B cell (primary cell): Measurements from ENCODE around the gene CELA2A.

ENCODE experiments used
- EZH2 ChIP-seq: IDR thresholded peaks from 2 replicates; pipeline ENCODE4 v1.6.1; 2012; ENCODE audit warnings: borderline replicate concordance, low read depth, mild to moderate bottlenecking, moderate library complexity, low read length; ENCODE audit not compliant: insufficient read depth, poor library complexity, severe bottlenecking
- TF ChIP-seq, protein P1 (sequence below): fragments of 200-600 bp; IDR thresholded peaks from one replicate; pipeline ENCODE4 v1.8.0; 2022; ENCODE audit warnings: antibody characterized with exemption, mild to moderate bottlenecking

DNA sequence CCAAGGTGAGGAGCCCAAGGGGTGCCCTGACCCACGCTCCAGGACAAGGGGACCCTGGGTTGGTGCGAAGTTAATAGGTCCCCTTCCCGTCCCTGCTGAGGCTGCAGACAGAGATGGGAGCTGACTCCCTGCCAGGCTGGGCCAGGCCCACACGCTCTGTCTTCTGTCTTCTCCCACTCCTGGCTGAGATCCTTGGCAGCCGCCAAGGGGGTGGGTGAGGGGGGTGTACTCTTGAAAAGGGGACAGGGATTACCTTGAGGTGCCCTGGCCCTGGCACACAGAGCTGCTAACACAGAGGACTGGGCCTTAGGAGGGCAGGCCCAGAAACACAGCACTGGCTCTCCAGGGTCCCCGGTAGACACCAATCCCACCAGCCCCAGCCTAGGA, 29.3 kb upstream of the CELA2A start:
- TF ChIP-seq, protein P1, sequence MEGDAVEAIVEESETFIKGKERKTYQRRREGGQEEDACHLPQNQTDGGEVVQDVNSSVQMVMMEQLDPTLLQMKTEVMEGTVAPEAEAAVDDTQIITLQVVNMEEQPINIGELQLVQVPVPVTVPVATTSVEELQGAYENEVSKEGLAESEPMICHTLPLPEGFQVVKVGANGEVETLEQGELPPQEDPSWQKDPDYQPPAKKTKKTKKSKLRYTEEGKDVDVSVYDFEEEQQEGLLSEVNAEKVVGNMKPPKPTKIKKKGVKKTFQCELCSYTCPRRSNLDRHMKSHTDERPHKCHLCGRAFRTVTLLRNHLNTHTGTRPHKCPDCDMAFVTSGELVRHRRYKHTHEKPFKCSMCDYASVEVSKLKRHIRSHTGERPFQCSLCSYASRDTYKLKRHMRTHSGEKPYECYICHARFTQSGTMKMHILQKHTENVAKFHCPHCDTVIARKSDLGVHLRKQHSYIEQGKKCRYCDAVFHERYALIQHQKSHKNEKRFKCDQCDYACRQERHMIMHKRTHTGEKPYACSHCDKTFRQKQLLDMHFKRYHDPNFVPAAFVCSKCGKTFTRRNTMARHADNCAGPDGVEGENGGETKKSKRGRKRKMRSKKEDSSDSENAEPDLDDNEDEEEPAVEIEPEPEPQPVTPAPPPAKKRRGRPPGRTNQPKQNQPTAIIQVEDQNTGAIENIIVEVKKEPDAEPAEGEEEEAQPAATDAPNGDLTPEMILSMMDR = no peak
- TF ChIP-seq EZH2 = no peak
